Panc1 (cell line): ENCODE data around the gene TP63. TPM values are rescaled to one million over a fixed set of nuclear protein-coding genes. Genes with fewer than 3 reads are reported as not detected.

ENCODE experiments used
- ATAC-seq: fragments of 200-7000 bp; cut with Tn5 transposase; 2 replicates; pipeline ENCODE4 v1.9.1; 2020; ENCODE audit warnings: mild to moderate bottlenecking, moderate library complexity
- BruUV-seq: library from RNA; stranded (reverse); fragments of 400-500 nt; replicated peaks from 2 replicates; lab custom pipeline; 2021; lab: Mats Ljungman, UMichigan
- CTCF ChIA-PET: fragments of 300-600 bp; sonication (Branson Sonifier 250); formaldehyde crosslinking; loops from one replicate; lab custom pipeline; 2022; ENCODE audit warnings: antibody characterized with exemption; lab: Charles Lee
- POLR2A ChIA-PET: fragments of 300-600 bp; sonication (Branson Sonifier 250); formaldehyde crosslinking; loops from one replicate; lab custom pipeline; 2022; ENCODE audit warnings: antibody characterized with exemption; lab: Charles Lee
- DNase-seq: peaks from one replicate; pipeline ENCODE4 v3.0.0-alpha.2; 2010; ENCODE audit warnings: low read depth, low spot score
- H3K27ac ChIP-seq: 2 replicates; pipeline ENCODE4 v1.5.1; 2011; ENCODE audit warnings: mild to moderate bottlenecking, low read length, inconsistent platforms
- H3K27me3 ChIP-seq: fragments of 200-500 bp; sonication (Bioruptor generic); 2 replicates; pipeline ENCODE4 v1.6.0; 2014; ENCODE audit warnings: low read length, inconsistent platforms; ENCODE audit not compliant: control insufficient read depth, insufficient read depth
- H3K36me3 ChIP-seq: fragments of 200-500 bp; sonication (Bioruptor generic); 2 replicates; pipeline ENCODE4 v1.5.1; 2014; ENCODE audit warnings: inconsistent platforms, mild to moderate bottlenecking, low read length, moderate library complexity; ENCODE audit not compliant: control insufficient read depth, insufficient read depth
- H3K4me1 ChIP-seq: 2 replicates; pipeline ENCODE4 v1.5.1; 2011; ENCODE audit warnings: inconsistent platforms, mild to moderate bottlenecking, low read length, moderate library complexity; ENCODE audit not compliant: control insufficient read depth, insufficient read depth
- H3K4me3 ChIP-seq, 2 experiments: 2 replicates each; pipeline ENCODE4 v1.5.1; 2011 to 2012; ENCODE audit warnings: low read depth in 2 of 2, low read length in 2 of 2, mild to moderate bottlenecking in 2 of 2, inconsistent platforms in 1 of 2, moderate library complexity in 1 of 2
- H3K9me3 ChIP-seq: fragments of 200-500 bp; sonication (Bioruptor generic); 2 replicates; pipeline ENCODE4 v1.5.1; 2014; ENCODE audit warnings: low read depth, mild to moderate bottlenecking, inconsistent platforms, low read length, moderate library complexity; ENCODE audit not compliant: control insufficient read depth, insufficient read depth
- POLR2AphosphoS5 ChIP-seq: IDR thresholded peaks from 2 replicates; pipeline ENCODE4 v1.6.1; 2012; ENCODE audit warnings: mild to moderate bottlenecking, low read depth, low read length, moderate library complexity
- SIN3A ChIP-seq: IDR thresholded peaks from 2 replicates; pipeline ENCODE4 v1.6.1; 2012; ENCODE audit warnings: low read depth, mild to moderate bottlenecking, low read length, moderate library complexity, borderline replicate concordance; ENCODE audit not compliant: insufficient read depth
- TCF7L2 ChIP-seq: IDR thresholded peaks from 2 replicates; pipeline ENCODE4 v1.6.1; 2011; ENCODE audit warnings: mild to moderate bottlenecking, low read depth, low read length, inconsistent platforms
- in situ Hi-C: cut with HindIII; loops from 2 replicates; pipeline ENCODE4 v1.10.0; 2016; ENCODE audit warnings: low sequenced_read_pairs, low pct_unique_long_range_greater_than_20kb
- intact Hi-C: fragments of 100-400 bp; cut with micrococcal nuclease; formaldehyde crosslinking; loops from one replicate; pipeline ENCODE4 v1.10.0; 2022; ENCODE audit not compliant: unreplicated experiment
- total RNA-seq: library from RNA; stranded (reverse); gene quantifications from one replicate; pipeline ENCODE4 v1.2.1, GENCODE V29; 2021; ENCODE audit not compliant: unreplicated experiment
- TF ChIP-seq, protein P1 (sequence below): fragments of 450-650 bp; IDR thresholded peaks from 2 replicates; pipeline ENCODE4 v1.5.1; 2017; ENCODE audit warnings: mild to moderate bottlenecking
- TF ChIP-seq, protein P2 (sequence below), 2 experiments: IDR thresholded peaks; 2 replicates each; pipeline ENCODE4 v1.6.1; 2011 to 2012; ENCODE audit warnings: low read depth in 2 of 2, control low read depth in 1 of 2, low read length in 1 of 2, mild to moderate bottlenecking in 1 of 2, moderate library complexity in 1 of 2; ENCODE audit not compliant: insufficient read depth in 1 of 2

The TP63 gene
- total RNA-seq, 1 experiment from 2014 or later, result 0.51 TPM

DNA sequence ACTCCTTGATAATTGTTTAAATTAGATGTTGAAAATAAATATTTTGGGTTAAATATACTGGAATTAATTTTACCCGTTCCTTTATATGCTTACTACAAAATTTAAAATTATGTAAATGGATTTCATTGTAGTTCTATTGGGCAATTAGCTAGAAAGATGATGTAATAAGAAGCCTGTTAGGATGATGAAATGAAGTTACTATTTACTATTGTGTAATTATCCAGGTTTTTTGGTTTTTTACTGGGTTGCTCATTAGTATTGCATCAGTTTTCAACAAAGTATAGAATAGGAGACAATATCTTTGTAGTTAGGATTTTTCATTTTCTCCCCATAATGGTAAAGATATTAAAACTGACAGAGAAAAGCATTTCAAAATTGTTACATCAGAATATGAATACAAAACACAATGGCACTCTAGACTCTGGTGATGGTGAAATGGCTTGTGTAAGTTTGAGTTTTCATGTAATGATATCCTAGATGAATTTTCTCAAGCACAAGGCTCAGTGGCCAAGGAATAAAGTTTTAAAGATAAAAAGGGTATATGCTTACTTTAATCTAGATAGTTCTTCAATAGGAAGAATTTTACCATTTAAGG is 267.5 kb downstream of the TP63 start:
- no TSS peak for BruUV-seq
- H3K4me3 ChIP-seq, result no peak overlapping the region
- intact Hi-C loops (no loop called here), in situ Hi-C loops (no loop called here)
- no peak overlapping the region for H3K27ac ChIP-seq
- no peaks in the 10 kb centered on the region for H3K27me3 ChIP-seq
- no peaks in the 10 kb centered on the region for H3K9me3 ChIP-seq
- H3K36me3 ChIP-seq, result no peaks in the 10 kb centered on the region
- ChIA-PET POLR2A (no interaction called here), CTCF (no interaction called here)
- TF ChIP-seq TCF7L2, result no peak
- no peak for TF ChIP-seq POLR2AphosphoS5
- no peak for TF ChIP-seq SIN3A
- TF ChIP-seq, protein P1, sequence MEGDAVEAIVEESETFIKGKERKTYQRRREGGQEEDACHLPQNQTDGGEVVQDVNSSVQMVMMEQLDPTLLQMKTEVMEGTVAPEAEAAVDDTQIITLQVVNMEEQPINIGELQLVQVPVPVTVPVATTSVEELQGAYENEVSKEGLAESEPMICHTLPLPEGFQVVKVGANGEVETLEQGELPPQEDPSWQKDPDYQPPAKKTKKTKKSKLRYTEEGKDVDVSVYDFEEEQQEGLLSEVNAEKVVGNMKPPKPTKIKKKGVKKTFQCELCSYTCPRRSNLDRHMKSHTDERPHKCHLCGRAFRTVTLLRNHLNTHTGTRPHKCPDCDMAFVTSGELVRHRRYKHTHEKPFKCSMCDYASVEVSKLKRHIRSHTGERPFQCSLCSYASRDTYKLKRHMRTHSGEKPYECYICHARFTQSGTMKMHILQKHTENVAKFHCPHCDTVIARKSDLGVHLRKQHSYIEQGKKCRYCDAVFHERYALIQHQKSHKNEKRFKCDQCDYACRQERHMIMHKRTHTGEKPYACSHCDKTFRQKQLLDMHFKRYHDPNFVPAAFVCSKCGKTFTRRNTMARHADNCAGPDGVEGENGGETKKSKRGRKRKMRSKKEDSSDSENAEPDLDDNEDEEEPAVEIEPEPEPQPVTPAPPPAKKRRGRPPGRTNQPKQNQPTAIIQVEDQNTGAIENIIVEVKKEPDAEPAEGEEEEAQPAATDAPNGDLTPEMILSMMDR, result no peak
- TF ChIP-seq, protein P2, sequence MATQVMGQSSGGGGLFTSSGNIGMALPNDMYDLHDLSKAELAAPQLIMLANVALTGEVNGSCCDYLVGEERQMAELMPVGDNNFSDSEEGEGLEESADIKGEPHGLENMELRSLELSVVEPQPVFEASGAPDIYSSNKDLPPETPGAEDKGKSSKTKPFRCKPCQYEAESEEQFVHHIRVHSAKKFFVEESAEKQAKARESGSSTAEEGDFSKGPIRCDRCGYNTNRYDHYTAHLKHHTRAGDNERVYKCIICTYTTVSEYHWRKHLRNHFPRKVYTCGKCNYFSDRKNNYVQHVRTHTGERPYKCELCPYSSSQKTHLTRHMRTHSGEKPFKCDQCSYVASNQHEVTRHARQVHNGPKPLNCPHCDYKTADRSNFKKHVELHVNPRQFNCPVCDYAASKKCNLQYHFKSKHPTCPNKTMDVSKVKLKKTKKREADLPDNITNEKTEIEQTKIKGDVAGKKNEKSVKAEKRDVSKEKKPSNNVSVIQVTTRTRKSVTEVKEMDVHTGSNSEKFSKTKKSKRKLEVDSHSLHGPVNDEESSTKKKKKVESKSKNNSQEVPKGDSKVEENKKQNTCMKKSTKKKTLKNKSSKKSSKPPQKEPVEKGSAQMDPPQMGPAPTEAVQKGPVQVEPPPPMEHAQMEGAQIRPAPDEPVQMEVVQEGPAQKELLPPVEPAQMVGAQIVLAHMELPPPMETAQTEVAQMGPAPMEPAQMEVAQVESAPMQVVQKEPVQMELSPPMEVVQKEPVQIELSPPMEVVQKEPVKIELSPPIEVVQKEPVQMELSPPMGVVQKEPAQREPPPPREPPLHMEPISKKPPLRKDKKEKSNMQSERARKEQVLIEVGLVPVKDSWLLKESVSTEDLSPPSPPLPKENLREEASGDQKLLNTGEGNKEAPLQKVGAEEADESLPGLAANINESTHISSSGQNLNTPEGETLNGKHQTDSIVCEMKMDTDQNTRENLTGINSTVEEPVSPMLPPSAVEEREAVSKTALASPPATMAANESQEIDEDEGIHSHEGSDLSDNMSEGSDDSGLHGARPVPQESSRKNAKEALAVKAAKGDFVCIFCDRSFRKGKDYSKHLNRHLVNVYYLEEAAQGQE (IDR thresholded peaks at IDR 0.05; ENCODE audit: insufficient read depth in 1 of 2, low read depth in 2 of 2, low read length in 1 of 2), result no peak
- no peaks in the 10 kb centered on the region for H3K4me1 ChIP-seq
- ATAC-seq, result no peak
- DNase-seq, result no peak

DNA sequence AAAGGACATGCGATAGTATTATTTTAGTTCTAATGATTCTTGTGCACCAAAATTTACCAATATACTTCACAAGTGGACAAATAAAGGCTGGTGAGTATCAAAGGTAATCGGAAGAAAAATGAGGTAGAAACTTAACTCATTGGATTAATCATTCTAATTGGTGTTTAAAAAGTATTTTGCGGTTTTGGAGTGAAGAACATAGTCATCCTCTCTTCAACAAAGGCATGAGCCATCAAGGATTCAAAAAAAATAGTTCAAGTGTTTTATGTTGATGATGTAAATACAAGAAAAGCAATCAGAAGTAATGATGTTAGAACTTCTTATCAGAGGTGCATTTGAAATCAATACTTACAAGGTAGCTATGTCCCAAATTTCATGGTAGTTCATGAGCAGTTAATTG is 268.0 kb downstream of the TP63 start:
- Histone ChIP-seq H3K9me3 (no peaks in the 10 kb centered on the region), H3K27me3 (no peaks in the 10 kb centered on the region), H3K36me3 (no peaks in the 10 kb centered on the region), H3K27ac (no peak overlapping the region), H3K4me1 (no peaks in the 10 kb centered on the region), H3K4me3 (no peak overlapping the region)
- TF ChIP-seq, protein P2 (IDR thresholded peaks at IDR 0.05; ENCODE audit: insufficient read depth in 1 of 2, low read depth in 2 of 2, low read length in 1 of 2), result no peak
- TF ChIP-seq POLR2AphosphoS5 (no peak), TCF7L2 (no peak), SIN3A (no peak)
- TF ChIP-seq, protein P1, result no peak
- ChIA-PET CTCF (no interaction called here), POLR2A (no interaction called here)
- ATAC-seq (no peak), DNase-seq (no peak)
- in situ Hi-C loops (no loop called here), intact Hi-C loops (no loop called here)
- no TSS peak for BruUV-seq
